Stimulated activated naive B cell treated with anti-CD40 and anti-IgM and Interleukin-4, amounts not matched to agents 10 μg/mL and 1 μg/mL and 100 μg/mL, for 72 hours (primary cell): Measurements from ENCODE around the gene FSTL4.

Experiments used
- ATAC-seq, 2 donors: fragments of 150-1000 bp; cut with Tn5 transposase; replicated peaks; 2 replicates each; pipeline ENCODE4 v1.10.0; 2021; ENCODE audit warnings: moderate library complexity in 1 of 2
- DNase-seq: peaks from one replicate; pipeline ENCODE4 v3.0.0; 2021
- H3K27ac Mint-ChIP-seq: one replicate; pipeline ENCODE4 v1.8.0; 2022; ENCODE audit warnings: mild to moderate bottlenecking, mixed read lengths
- H3K27me3 Mint-ChIP-seq, 2 donors: one replicate each; pipeline ENCODE4 v1.8.0; 2022; ENCODE audit warnings: mixed read lengths in 2 of 2
- H3K36me3 Mint-ChIP-seq, 2 donors: one replicate each; pipeline ENCODE4 v1.8.0; 2022; ENCODE audit warnings: mixed read lengths in 2 of 2, mild to moderate bottlenecking in 1 of 2
- H3K4me1 Mint-ChIP-seq, 2 donors: one replicate each; pipeline ENCODE4 v1.8.0; 2022; ENCODE audit warnings: mixed read lengths in 2 of 2, mild to moderate bottlenecking in 1 of 2
- H3K4me3 Mint-ChIP-seq, 2 donors: one replicate each; pipeline ENCODE4 v1.8.0; 2022; ENCODE audit warnings: mild to moderate bottlenecking in 2 of 2, mixed read lengths in 2 of 2, moderate library complexity in 1 of 2
- H3K9me3 Mint-ChIP-seq, 2 donors: one replicate each; pipeline ENCODE4 v1.8.0; 2022; ENCODE audit warnings: mixed read lengths in 2 of 2, mild to moderate bottlenecking in 1 of 2

Gene FSTL4

GRCh38 chr5:133508845-133509741, 103.2 kb downstream of the FSTL4 start:
- ATAC-seq, result no peak
- H3K36me3 Mint-ChIP-seq, result no peaks in the 10 kb centered on the region
- no peak for DNase-seq
- no peaks in the 10 kb centered on the region for H3K9me3 Mint-ChIP-seq
- peaks cover 23 to 32% of the 10 kb centered on the region in 2 donors for H3K27me3 Mint-ChIP-seq
- H3K4me1 Mint-ChIP-seq, result peaks cover 3 to 8% of the 10 kb centered on the region in 2 donors
- no peak overlapping the region for H3K4me3 Mint-ChIP-seq
- no peak overlapping the region for H3K27ac Mint-ChIP-seq

GRCh38 chr5:133508331-133508730, 104.0 kb downstream of the FSTL4 start:
- H3K36me3 Mint-ChIP-seq, result no peaks in the 10 kb centered on the region
- no peak overlapping the region for H3K4me3 Mint-ChIP-seq
- no peak for ATAC-seq
- no peaks in the 10 kb centered on the region for H3K9me3 Mint-ChIP-seq
- H3K27ac Mint-ChIP-seq, result no peak overlapping the region
- H3K4me1 Mint-ChIP-seq, result peaks cover 3 to 8% of the 10 kb centered on the region in 2 donors
- H3K27me3 Mint-ChIP-seq, result peaks cover 27 to 33% of the 10 kb centered on the region in 2 donors
- DNase-seq, result no peak

DNA sequence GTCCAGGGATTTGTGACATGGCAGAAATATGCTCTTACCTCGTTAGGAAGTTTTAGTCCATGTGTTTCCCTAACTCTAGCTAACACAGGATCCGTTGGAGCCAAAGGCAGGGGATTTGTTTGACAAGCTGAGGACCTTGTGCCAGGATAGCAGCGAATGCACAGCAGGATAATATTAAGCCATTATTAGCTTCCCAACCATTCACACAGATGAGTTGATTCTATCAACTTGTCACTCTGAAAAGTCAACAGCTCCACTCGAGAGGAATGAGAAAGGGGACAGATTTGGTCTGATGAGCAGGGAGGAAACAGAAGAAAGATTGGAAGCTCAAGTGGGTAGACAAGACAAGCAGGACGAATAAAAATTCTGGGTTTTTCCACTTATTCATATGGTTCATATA, 106.2 kb downstream of the FSTL4 start:
- ATAC-seq, result no peak

GRCh38 chr5:133503511-133503910, 108.8 kb downstream of the FSTL4 start:
- Mint-ChIP-seq H3K4me1 (no peaks in the 10 kb centered on the region), H3K4me3 (no peak overlapping the region), H3K27ac (no peak overlapping the region), H3K36me3 (no peaks in the 10 kb centered on the region), H3K9me3 (no peaks in the 10 kb centered on the region), H3K27me3 (peaks cover 45 to 46% of the 10 kb centered on the region in 2 donors)
- ATAC-seq, result no peak
- no peak for DNase-seq

More for the DNA sequence above, 106.2 kb downstream of the FSTL4 start:
- Mint-ChIP-seq H3K4me1 (peaks cover 3 to 8% of the 10 kb centered on the region in 2 donors), H3K4me3 (no peak overlapping the region), H3K27me3 (peaks cover 29 to 31% of the 10 kb centered on the region in 2 donors), H3K27ac (no peak overlapping the region), H3K36me3 (no peaks in the 10 kb centered on the region), H3K9me3 (no peaks in the 10 kb centered on the region)
- DNase-seq, result no peak

DNA sequence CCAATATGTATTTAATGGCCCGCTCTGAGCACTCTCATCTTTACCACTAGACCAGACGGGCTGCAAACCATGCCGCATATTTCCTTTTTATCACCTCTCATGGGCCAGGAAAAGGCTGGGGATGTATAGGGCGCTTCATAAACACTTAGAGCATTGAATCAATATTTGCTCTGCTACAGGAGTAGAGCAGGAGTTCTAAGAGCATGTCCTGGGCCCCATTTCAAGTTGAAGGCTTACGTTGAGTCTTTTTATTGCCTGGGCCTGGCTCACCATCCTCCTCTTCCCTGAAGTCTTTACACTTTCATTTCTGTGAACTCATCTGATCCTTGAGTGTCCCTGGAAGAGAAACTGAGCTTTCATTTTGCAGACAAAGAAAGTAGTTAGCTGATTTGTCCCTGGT, 112.4 kb downstream of the FSTL4 start:
- ATAC-seq, result no peak
- Mint-ChIP-seq H3K27me3 (peaks cover 49 to 58% of the 10 kb centered on the region in 2 donors), H3K27ac (no peak overlapping the region), H3K9me3 (no peaks in the 10 kb centered on the region), H3K4me3 (no peak overlapping the region), H3K36me3 (no peaks in the 10 kb centered on the region), H3K4me1 (peaks cover 2 to 10% of the 10 kb centered on the region in 2 donors)
- DNase-seq, result no peak

GRCh38 chr5:133497608-133498348, 114.6 kb downstream of the FSTL4 start:
- Mint-ChIP-seq H3K36me3 (no peaks in the 10 kb centered on the region), H3K9me3 (no peaks in the 10 kb centered on the region), H3K27ac (peak overlapping the region; percentile 84), H3K27me3 (peaks cover 36 to 43% of the 10 kb centered on the region in 2 donors), H3K4me3 (peak overlapping the region in 1 of 2 donors; percentile 22), H3K4me1 (peaks cover 2 to 10% of the 10 kb centered on the region in 2 donors)
- no peak for DNase-seq
- ATAC-seq, result peak; percentile 78 to 83

- no peak overlapping the region for H3K27ac Mint-ChIP-seq
Observed at GRCh38 chr5:133496631-133497030, 115.7 kb downstream of the FSTL4 start.

DNA sequence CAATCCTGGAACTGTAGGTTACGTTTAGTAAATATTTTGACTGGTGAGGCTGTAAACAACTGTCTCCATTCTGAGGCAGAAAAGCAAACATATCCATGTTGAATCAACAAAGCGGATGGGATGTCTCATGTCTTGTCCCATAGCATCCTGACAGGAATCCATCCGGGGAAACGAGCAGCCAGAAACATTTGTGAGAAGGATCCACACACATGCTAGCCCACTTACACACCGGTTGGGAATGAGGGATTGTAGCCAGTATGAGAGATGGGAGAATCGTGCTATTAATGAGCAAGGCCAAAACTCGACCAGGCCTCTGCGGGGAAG, 117.5 kb downstream of the FSTL4 start:
- H3K4me3 Mint-ChIP-seq, result no peak overlapping the region
- ATAC-seq (no peak), DNase-seq (no peak)
- no peak overlapping the region for H3K27ac Mint-ChIP-seq
- H3K9me3 Mint-ChIP-seq, result no peaks in the 10 kb centered on the region
- H3K27me3 Mint-ChIP-seq, result peaks cover 23% of the 10 kb centered on the region in 2 donors
- no peaks in the 10 kb centered on the region for H3K36me3 Mint-ChIP-seq
- H3K4me1 Mint-ChIP-seq, result peaks cover 2 to 10% of the 10 kb centered on the region in 2 donors

More at GRCh38 chr5:133496631-133497030, 115.7 kb downstream of the FSTL4 start:
- peaks cover 27 to 34% of the 10 kb centered on the region in 2 donors for H3K27me3 Mint-ChIP-seq
- H3K9me3 Mint-ChIP-seq, result no peaks in the 10 kb centered on the region
- H3K36me3 Mint-ChIP-seq, result no peaks in the 10 kb centered on the region
- no peak overlapping the region for H3K4me3 Mint-ChIP-seq
- H3K4me1 Mint-ChIP-seq, result peaks cover 2 to 10% of the 10 kb centered on the region in 2 donors
- DNase-seq (no peak), ATAC-seq (no peak)

DNA sequence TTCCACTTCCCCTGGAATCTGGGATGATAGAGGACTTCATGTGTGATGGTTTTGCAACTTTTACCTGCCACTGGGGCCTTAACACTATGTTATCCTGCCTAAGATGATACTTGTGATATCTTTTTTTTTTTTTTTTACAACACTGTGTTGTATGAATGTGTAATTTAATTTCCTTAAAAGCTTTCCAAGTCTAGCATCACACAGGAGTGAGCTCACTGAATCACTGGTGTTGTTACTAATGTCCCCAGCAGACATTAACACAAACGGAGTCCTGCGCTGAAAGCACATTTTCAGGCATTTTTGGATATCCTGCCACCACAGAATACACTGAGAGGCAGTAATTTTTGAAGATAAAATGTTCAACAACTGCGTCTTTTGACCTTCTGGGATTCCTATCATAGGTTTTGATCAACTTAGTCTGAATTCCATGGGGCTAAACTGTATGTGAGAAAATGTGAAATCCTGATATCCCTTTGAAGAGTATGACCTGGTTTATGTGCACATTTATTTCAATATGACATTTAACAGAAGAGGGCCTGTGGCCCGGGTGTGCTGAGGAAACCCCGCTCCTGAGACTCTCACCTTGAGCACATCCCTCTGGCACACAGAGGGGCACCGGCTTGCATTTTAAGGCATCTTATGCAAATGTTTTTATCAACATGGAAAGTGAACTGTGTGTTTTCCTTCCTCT, 118.0 kb downstream of the FSTL4 start:
- Mint-ChIP-seq H3K27ac (no peak overlapping the region), H3K4me3 (no peak overlapping the region), H3K9me3 (no peaks in the 10 kb centered on the region), H3K36me3 (no peaks in the 10 kb centered on the region), H3K4me1 (peaks cover 2 to 10% of the 10 kb centered on the region in 2 donors), H3K27me3 (peaks cover 18% of the 10 kb centered on the region in 2 donors)
- ATAC-seq (no peak), DNase-seq (no peak)

GRCh38 chr5:133489632-133490031, 122.7 kb downstream of the FSTL4 start:
- Mint-ChIP-seq H3K27ac (no peak overlapping the region), H3K27me3 (peaks cover 0 to 7% of the 10 kb centered on the region in 2 donors), H3K9me3 (no peaks in the 10 kb centered on the region), H3K36me3 (no peaks in the 10 kb centered on the region), H3K4me3 (no peak overlapping the region), H3K4me1 (no peaks in the 10 kb centered on the region)
- no peak for DNase-seq
- ATAC-seq, result peak; percentile 90 to 92

DNA sequence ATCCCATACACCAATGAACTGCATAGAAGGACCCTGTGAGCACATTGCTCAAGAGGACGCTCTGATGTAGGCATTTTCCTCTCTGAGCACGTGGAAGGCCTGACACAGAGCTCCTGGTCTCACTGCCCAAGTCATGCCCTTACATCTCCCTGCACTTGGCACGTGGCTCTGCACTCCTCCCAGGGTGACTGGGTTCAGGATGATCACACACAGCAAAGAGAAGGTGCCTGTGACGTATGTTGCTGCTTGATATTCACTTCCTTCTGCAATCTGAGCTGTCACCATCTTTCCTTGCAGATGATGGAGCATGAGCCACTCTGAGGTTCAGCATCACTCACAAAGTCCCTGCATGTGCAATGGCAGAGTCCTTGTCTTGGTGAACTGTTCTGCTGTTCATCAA, 125.2 kb downstream of the FSTL4 start:
- peaks cover 0 to 2% of the 10 kb centered on the region in 2 donors for H3K9me3 Mint-ChIP-seq
- peak in 1 of 2 donors; percentile 58 for ATAC-seq
- H3K36me3 Mint-ChIP-seq, result peaks cover 4% of the 10 kb centered on the region in 2 donors
- H3K4me1 Mint-ChIP-seq, result no peaks in the 10 kb centered on the region
- no peak overlapping the region for H3K4me3 Mint-ChIP-seq
- peaks cover 0 to 7% of the 10 kb centered on the region in 2 donors for H3K27me3 Mint-ChIP-seq
- no peak for DNase-seq
- no peak overlapping the region for H3K27ac Mint-ChIP-seq

DNA sequence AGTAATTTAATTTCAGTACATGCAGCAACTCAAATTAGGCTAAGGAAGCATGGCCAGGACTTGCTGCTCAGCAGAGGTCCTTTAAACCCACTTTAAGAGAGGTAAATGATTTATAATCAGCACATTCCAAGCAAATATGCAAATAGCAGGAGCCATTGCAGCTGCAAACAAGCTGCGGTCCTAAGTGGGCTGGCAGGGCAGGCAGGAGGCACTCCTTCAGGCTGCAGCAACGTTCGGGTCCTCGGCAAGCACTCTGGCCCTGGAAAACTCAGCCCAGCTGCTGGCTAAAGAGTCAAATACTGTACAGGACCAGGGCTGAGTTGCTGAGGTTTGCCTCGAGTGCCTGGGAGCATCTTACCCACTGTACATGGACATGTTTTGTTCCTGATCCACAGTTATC, 126.9 kb downstream of the FSTL4 start:
- no peak for ATAC-seq

GRCh38 chr5:133483406-133484090, 128.8 kb downstream of the FSTL4 start:
- H3K4me1 Mint-ChIP-seq, result no peaks in the 10 kb centered on the region
- H3K9me3 Mint-ChIP-seq, result peaks cover 0 to 2% of the 10 kb centered on the region in 2 donors
- DNase-seq (no peak), ATAC-seq (no peak)
- H3K27me3 Mint-ChIP-seq, result peaks cover 7% of the 10 kb centered on the region in 2 donors
- H3K27ac Mint-ChIP-seq, result no peak overlapping the region
- H3K4me3 Mint-ChIP-seq, result no peak overlapping the region
- peaks cover 4% of the 10 kb centered on the region in 2 donors for H3K36me3 Mint-ChIP-seq

More for the DNA sequence above, 126.9 kb downstream of the FSTL4 start:
- no peak for DNase-seq
- H3K4me3 Mint-ChIP-seq, result no peak overlapping the region
- H3K4me1 Mint-ChIP-seq, result no peaks in the 10 kb centered on the region
- no peak overlapping the region for H3K27ac Mint-ChIP-seq
- H3K36me3 Mint-ChIP-seq, result peaks cover 4% of the 10 kb centered on the region in 2 donors
- H3K27me3 Mint-ChIP-seq, result peaks cover 0 to 7% of the 10 kb centered on the region in 2 donors
- H3K9me3 Mint-ChIP-seq, result peaks cover 0 to 2% of the 10 kb centered on the region in 2 donors

DNA sequence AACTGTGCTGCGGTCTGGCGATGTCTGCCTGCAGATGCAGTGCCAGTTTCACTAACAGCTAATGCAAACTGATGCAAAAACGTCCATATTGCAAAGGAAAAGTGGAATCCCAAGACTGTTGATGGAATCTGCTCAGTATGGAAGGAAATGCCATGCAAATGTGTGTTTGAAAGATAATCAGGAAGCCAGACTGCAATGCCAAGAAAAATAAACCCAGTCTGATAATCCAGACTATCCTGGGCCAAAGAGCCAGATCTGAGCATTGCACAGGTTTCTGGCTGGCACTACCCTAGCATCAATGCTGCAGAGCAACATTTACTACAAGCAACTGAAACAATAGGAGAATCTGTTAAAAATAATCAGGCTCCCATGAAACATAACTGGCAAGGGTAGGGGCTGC, 130.3 kb downstream of the FSTL4 start:
- Mint-ChIP-seq H3K4me3 (no peak overlapping the region), H3K27ac (no peak overlapping the region), H3K9me3 (peaks cover 0 to 2% of the 10 kb centered on the region in 2 donors), H3K36me3 (peaks cover 4% of the 10 kb centered on the region in 2 donors), H3K27me3 (peaks cover 7% of the 10 kb centered on the region in 2 donors), H3K4me1 (no peaks in the 10 kb centered on the region)
- DNase-seq (no peak), ATAC-seq (no peak)
